Neuron (in vitro differentiated cells): ENCODE data around the gene SPAG17.
A peak's percentile ranks its signal among the peaks of the same experiment; 100 is the strongest.
"Not testable (repeated sequence)": the region's sequence is repeated elsewhere in the genome, so short reads cannot be mapped to it uniquely, and the experiment has no call there.

ENCODE experiments used
- H2AFZ ChIP-seq: one replicate; pipeline ENCODE4 v1.6.1; 2013; ENCODE audit warnings: low read depth, mild to moderate bottlenecking, inconsistent platforms, low read length, moderate library complexity
- H3K27me3 ChIP-seq: one replicate; pipeline ENCODE4 v1.6.1; 2013; ENCODE audit warnings: low read length; ENCODE audit not compliant: insufficient read depth
- H3K36me3 ChIP-seq: one replicate; pipeline ENCODE4 v1.6.1; 2013; ENCODE audit warnings: low read length; ENCODE audit not compliant: insufficient read depth
- H3K4me1 ChIP-seq: one replicate; pipeline ENCODE4 v1.6.1; 2013; ENCODE audit warnings: low read length; ENCODE audit not compliant: insufficient read depth
- H3K4me3 ChIP-seq: 2 replicates; pipeline ENCODE4 v1.5.1; 2013; ENCODE audit warnings: mild to moderate bottlenecking, low read length, moderate library complexity
- H3K9me3 ChIP-seq: one replicate; pipeline ENCODE4 v1.6.1; 2013; ENCODE audit warnings: low read length

The SPAG17 gene

DNA sequence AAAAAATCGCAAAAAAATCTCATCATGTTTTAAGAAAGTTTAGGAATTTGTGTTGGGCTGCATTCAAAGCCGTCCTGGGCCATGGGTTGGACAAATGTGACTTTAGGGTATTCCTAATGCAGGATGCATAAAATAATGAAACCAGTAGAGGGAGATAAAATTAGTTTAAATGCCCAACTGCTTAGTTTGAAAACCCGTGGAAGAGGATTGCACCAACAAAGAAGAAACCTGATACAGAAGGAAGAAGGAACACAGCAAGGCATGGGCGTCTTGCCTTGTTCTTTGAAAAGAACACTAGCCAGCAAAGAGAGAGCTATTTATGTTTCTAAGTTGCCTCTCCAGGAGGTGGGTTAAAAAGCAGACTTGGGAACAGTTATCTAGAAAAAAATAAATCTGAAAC is 217.6 kb downstream of the SPAG17 start:
- peaks cover 6% of the 10 kb centered on the region for H3K4me1 ChIP-seq
- no peak overlapping the region for H2AFZ ChIP-seq
- no peaks in the 10 kb centered on the region for H3K27me3 ChIP-seq
- peaks cover 3% of the 10 kb centered on the region for H3K36me3 ChIP-seq
- no peaks in the 10 kb centered on the region for H3K9me3 ChIP-seq
- H3K4me3 ChIP-seq = no peak overlapping the region

DNA sequence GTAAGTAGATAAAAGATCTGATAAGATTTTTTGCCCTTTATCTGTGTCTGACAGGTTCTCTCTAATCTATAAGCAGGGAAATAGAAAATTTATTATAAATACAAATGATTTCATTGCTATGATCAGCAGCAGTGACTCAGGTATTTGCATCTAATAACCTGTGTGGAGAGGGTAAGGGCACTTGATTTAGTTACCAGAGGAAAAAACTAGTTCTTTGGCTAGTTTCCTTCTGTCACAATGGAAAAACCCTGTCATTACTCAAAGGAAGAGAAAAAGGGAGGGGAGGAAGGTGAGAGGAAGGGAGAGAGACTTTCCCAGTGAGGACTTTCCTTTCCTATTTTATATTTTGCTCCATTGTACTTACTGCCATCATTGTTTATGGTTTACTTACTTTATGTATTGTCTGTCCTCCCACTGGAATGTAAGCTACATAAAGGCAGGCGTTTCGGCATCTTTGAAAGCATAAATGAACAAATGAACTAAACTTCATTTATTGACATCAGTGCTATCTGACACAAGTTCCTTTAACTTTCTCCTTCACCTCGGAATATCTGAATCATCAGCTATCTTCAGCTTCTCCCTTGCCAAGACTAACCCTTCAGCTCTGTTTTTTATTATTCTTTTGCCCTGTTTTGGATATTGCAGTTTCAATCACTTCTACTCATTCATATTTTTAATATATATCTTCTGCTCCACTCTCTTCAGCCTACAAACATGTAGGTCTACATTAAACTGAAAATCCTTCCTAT is 220.6 kb downstream of the SPAG17 start:
- peaks cover 17% of the 10 kb centered on the region for H3K36me3 ChIP-seq
- no peaks in the 10 kb centered on the region for H3K9me3 ChIP-seq
- H3K4me1 ChIP-seq = no peaks in the 10 kb centered on the region
- H3K27me3 ChIP-seq = no peaks in the 10 kb centered on the region
- H2AFZ ChIP-seq = no peak overlapping the region
- no peak overlapping the region for H3K4me3 ChIP-seq

DNA sequence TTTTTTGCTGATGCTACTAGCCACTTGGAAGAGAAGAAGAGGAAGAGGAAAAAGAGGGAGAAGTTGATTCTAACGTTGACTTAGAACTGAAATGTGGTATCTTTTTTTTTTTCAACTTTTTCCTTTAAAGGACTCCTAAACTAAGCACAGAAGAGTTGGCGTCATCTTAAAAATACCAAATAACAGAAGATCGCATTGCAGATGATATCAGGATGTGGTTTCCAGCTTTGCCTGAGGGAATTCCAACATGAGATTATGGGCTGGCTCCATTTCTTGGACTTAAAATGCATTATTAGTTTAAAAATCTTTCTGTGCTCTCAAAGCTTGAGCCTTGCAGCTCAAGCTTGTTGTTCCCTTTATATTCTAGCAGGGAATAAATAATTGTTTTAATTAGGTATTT is 225.7 kb downstream of the SPAG17 start:
- H3K36me3 ChIP-seq = peaks cover 63% of the 10 kb centered on the region
- no peak overlapping the region for H3K4me3 ChIP-seq
- H3K4me1 ChIP-seq = no peaks in the 10 kb centered on the region
- H2AFZ ChIP-seq = no peak overlapping the region
- H3K27me3 ChIP-seq = no peaks in the 10 kb centered on the region
- H3K9me3 ChIP-seq = no peaks in the 10 kb centered on the region

DNA sequence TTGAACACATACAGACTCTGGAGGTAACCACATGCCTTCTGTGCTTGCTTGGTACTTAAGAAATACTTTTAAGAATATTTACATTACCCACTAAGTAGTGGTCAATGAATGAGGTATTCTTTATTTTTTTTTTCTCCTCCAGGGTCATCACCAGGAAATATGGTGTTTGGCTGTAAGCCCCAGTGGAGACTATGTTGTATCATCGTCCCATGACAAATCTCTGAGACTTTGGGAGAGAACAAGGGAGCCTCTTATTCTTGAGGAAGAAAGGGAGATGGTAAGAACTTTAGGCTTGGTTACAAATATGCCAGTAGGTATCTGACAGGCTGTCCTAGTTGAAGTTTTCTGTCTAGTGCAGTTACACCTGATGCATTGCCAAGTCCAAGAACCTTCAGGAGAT is 232.6 kb downstream of the SPAG17 start:
- Histone ChIP-seq H3K4me3 (no peak overlapping the region), H3K4me1 (no peaks in the 10 kb centered on the region), H3K9me3 (no peaks in the 10 kb centered on the region), H3K27me3 (no peaks in the 10 kb centered on the region), H2AFZ (no peak overlapping the region), H3K36me3 (peaks cover 94% of the 10 kb centered on the region)

DNA sequence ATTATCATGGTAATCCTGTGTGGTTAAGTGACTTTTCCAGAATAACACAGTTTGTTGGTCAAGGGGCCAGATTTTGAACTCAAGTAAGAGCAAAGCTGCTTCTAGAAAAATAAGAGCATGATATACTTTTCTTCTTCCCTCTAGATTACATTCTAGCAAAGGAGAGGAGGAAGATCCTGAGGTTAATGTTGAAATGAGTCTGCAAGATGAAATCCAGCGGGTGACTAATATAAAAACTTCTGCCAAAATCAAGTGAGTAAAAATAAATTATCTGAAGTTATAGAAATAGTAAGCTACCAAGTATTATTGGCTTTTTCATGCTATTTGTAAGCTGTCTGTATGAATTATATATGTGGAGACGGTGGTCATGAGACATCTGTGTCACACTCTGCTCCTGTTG is 242.7 kb downstream of the SPAG17 start:
- H3K27me3 ChIP-seq = no peaks in the 10 kb centered on the region

DNA sequence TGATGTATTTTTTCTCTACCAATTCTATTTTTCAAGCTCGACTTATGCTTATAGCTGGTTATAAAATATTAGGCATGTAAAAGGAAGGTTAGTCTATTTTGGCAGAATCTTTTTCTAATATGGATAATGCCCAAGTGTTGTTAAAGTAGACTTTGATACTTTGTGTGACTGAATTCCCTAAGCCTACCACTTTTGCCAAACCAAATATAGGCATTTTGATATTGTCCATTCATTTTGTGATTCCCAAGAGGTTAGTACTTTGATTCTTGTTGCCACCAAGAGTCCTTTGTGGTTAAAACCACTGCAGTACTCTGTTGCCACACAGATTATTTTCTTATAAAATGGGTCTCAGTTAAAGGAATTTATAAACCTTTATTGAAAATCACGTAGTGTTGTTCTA is 251.3 kb downstream of the SPAG17 start:
- H3K4me1 ChIP-seq = peaks cover 13% of the 10 kb centered on the region
- peaks cover 34% of the 10 kb centered on the region for H3K36me3 ChIP-seq
- H3K9me3 ChIP-seq = no peaks in the 10 kb centered on the region
- no peak overlapping the region for H2AFZ ChIP-seq
- no peaks in the 10 kb centered on the region for H3K27me3 ChIP-seq
- H3K4me3 ChIP-seq = no peak overlapping the region

More for the DNA sequence above, 242.7 kb downstream of the SPAG17 start:
- no peak overlapping the region for H3K4me3 ChIP-seq
- H3K4me1 ChIP-seq = no peaks in the 10 kb centered on the region
- H2AFZ ChIP-seq = no peak overlapping the region
- H3K36me3 ChIP-seq = peaks cover 88% of the 10 kb centered on the region
- H3K9me3 ChIP-seq = no peaks in the 10 kb centered on the region

DNA sequence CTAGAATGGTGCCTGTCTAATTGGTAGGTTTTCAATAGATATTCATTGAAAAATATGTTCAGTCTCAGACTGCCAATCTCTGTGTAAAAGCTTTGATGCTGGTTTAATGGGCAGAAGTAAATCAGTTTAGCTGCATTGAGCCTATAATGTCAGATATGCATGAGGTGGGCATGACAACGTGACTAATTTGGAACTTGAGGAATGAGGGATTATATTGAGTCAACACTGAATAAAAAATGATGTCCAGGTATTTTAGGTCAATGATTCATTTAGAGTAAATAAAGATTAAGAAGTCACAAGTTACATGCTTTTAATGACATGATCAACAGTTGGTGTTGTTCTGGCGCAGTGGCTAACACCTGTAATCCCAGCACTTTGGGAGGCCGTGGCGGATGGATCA is 252.5 kb downstream of the SPAG17 start:
- Histone ChIP-seq H3K4me3 (no peak overlapping the region), H2AFZ (no peak overlapping the region), H3K36me3 (peaks cover 22% of the 10 kb centered on the region), H3K9me3 (no peaks in the 10 kb centered on the region), H3K27me3 (no peaks in the 10 kb centered on the region), H3K4me1 (peaks cover 18% of the 10 kb centered on the region)

DNA sequence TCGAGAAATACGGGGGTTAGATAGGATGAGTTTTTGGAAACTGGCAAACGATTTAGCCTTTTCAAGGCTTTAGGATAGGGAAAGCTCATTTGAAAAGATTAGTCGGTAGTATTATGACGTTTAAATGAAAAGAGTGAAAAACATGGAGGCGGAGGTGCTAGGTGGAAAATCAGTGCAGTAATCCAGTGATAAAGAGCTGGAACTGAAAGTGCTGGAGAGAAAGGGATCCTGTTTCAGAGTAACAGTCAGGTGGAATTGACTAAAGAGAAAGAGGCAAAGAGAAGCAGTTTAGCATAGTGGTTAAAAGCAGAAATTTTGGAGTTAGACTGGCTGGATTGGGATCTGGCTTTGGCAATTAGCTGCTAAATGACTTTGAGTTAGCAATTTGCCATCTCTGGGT is 254.5 kb downstream of the SPAG17 start:
- H3K27me3 ChIP-seq = no peaks in the 10 kb centered on the region
- H3K36me3 ChIP-seq = peaks cover 10% of the 10 kb centered on the region
- H3K4me1 ChIP-seq = peaks cover 18% of the 10 kb centered on the region
- H3K9me3 ChIP-seq = no peaks in the 10 kb centered on the region
- H2AFZ ChIP-seq = peak overlapping the region; percentile 90
- peak overlapping the region; percentile 75 for H3K4me3 ChIP-seq

DNA sequence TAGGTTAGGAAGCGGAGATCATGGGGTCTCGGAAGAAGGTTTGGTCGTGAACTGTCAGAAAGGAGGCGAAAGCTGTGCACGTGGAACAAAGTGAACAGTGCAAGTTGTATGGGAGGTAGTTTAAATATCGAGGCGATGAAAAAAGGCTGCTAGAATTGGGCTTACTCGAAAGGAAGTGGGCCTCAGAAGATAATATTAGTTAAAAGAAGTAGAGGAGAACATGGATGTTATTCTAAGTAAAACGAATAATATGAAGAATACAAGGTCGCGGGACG is 254.9 kb downstream of the SPAG17 start:
- peak overlapping the region; percentile 90 for H2AFZ ChIP-seq
- H3K4me1 ChIP-seq = peaks cover 18% of the 10 kb centered on the region
- H3K36me3 ChIP-seq = peaks cover 7% of the 10 kb centered on the region
- peak overlapping the region; percentile 75 for H3K4me3 ChIP-seq
- no peaks in the 10 kb centered on the region for H3K27me3 ChIP-seq
- no peaks in the 10 kb centered on the region for H3K9me3 ChIP-seq

DNA sequence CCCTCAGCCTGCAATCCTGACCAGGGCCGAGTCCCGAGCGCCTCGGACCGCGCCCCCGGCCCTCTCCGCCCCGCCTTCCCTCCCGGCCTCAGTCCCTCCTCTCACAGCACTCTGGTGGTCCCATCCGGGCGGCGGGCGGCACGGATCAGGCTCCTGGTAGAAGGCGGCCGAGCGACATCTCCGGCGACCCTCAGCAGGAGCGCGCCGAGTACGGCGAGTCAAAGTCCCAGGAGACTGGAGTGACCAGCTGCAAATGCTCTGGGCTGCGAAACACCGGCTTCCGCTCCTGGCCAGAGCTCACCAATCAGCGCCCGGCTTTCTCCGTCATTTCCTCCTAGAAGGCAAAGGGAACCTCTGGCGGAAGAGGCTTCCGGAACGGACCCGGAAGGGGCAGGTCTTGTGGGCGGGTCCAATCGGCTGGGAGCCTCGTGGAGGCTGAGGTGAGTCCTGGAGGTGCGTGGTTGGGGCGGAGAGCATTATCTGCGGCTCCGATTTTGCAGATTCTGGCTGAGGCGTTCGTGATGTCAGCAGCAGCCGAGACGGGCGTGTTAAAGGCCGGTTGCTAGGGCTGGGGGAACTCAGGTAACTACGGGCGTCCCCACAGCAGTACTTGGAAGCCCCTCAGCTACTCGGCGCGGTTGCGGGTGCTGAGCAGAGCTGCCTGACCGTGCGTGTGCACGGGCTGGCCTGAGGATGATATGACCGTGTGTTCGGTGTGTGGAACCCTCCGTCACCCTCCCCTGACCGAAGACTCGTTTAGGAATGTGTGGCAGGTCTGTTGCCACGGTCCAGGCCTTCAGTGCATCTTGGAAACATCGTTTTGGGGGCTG is 255.5 kb downstream of the SPAG17 start, which contains the start of the genes GDAP2 and WDR3:
Gene GDAP2 (minus strand): TSS at position 279 of the 830 bp plus-strand sequence. CDS start 9,264 bp downstream, outside the sequence.
Gene WDR3 (plus strand): TSS at position 397 of the 830 bp plus-strand sequence. CDS start 3,581 bp downstream, outside the sequence.
- Histone ChIP-seq H3K4me1 (peaks cover 18% of the 10 kb centered on the region), H3K27me3 (no peaks in the 10 kb centered on the region)

DNA sequence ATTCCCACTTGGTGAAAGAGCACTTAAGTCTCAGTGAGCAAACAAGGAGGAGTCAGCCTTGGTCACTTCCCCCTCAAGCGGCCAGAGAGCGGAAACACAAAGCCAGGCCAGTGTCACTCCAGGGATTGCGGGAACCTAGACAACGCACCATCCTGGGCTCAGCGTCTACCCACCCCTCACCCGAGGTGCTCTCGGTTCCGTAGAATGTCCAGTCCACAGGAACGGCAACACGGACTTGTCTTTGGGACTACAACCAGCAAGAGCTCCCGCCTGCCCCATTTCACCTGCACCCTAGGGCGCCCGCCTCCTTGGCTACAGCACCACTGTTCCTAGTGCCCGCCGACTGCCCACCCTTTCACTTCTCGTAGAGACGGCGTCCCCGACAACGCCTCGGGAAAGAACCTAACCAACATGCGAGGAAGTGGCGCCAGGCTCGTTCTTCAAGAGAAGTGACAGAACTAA is 256.1 kb downstream of the SPAG17 start:
- Histone ChIP-seq H3K36me3 (no peaks in the 10 kb centered on the region), H3K27me3 (no peaks in the 10 kb centered on the region), H3K4me1 (peaks cover 18% of the 10 kb centered on the region), H3K4me3 (peak overlapping the region; percentile 75), H3K9me3 (no peaks in the 10 kb centered on the region), H2AFZ (peak overlapping the region; percentile 90)

More for the DNA sequence above, 255.5 kb downstream of the SPAG17 start, which contains the start of the genes GDAP2 and WDR3:
- Histone ChIP-seq H3K4me3 (peak within 1 kb of the TSS; percentile 75), H2AFZ (peak within 1 kb of the TSS; percentile 90), H3K9me3 (no peaks in the 10 kb centered on the region), H3K36me3 (peaks cover 3% of the 10 kb centered on the region)

DNA sequence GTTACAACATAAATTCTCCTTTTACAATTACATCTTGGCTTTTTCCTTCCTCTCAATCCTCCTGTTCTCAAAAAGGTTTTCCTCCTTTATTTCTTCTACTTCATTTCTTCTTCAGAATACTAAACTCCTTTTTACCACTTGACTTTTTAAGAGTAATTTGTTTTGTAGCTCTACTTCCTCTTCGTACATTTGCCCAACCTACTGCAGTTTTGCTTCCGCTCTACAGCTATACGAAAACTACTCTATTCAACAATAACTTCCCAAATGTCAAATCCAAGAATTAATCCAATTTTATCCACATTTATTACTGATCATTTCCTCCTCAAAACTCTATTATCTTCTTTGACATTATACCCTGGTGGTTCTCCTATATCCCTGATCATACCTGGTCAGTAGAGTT is 259.0 kb downstream of the SPAG17 start:
- peaks cover 14% of the 10 kb centered on the region for H3K4me1 ChIP-seq
- H3K27me3 ChIP-seq = no peaks in the 10 kb centered on the region
- H2AFZ ChIP-seq = no peak overlapping the region
- no peak overlapping the region for H3K4me3 ChIP-seq
- H3K36me3 ChIP-seq = no peaks in the 10 kb centered on the region
- H3K9me3 ChIP-seq = no peaks in the 10 kb centered on the region

DNA sequence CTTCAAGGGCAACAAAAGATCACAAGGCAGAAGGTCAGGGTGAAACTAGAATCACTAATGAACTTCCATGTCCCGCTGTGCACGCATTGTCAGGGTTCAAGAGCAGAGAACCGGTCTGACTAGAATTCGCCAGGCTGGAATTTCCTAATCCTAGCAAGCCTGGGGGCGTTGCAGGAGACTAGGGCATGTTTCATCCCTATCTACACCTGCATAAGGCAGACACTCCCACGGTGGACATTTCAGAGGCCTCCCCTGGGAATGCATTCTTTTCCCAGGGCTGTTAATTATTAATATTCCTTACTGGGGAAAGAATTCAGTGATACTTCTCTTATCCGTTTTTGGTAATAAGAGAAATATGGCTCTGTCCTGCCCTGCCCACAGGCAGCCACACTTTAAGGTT is 262.3 kb downstream of the SPAG17 start:
- H3K9me3 ChIP-seq, H3K4me1 ChIP-seq, H3K4me3 ChIP-seq, H3K27me3 ChIP-seq, H2AFZ ChIP-seq: not testable (repeated sequence)
- peaks cover 23% of the 10 kb centered on the region for H3K36me3 ChIP-seq
